DND-41 (cell line): ENCODE data around the gene ZNF667.

Experiments used
- CTCF ChIP-seq: IDR thresholded peaks from 2 replicates; pipeline ENCODE4 v1.5.1; 2012; ENCODE audit warnings: borderline replicate concordance, low read length, moderate library complexity, mild to moderate bottlenecking; ENCODE audit not compliant: poor library complexity, severe bottlenecking; ENCODE audit errors: extremely low read depth
- EZH2 ChIP-seq: IDR thresholded peaks from 3 replicates; pipeline ENCODE4 v1.6.1; 2012; ENCODE audit warnings: borderline replicate concordance, low read depth, mild to moderate bottlenecking, moderate library complexity, low read length, inconsistent platforms; ENCODE audit not compliant: severe bottlenecking

- TF ChIP-seq CTCF: no peak
- TF ChIP-seq EZH2: no peak
Observed at GRCh38 chr19:56398809-56399208, 78.3 kb downstream of the ZNF667 start.
